Measurements from ENCODE around the gene MTMR2. TPM values are rescaled to one million over a fixed set of nuclear protein-coding genes. Genes with fewer than 3 reads are reported as not detected.

The MTMR2 gene
- total RNA-seq, 1 donor from 2014 or later, result 14.7 TPM

DNA sequence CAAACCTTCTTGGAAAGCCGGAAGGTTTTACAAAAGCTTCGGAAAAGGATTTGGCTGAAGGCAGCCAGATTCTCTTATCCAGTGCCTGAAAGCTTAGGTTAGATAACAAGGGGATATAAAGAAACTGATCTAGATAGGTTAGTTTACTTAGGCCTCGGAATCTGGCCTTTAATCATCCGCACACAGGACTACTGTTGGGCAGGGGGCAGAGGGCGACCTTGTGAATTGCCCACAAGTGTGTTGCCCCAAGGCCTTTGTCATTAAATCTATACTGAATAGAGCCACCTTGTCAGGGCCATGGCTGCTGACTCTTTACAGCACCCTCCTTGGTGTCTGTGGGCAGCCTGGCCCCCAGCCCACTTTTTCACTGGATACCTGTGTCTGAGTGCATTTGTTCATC lies 9.7 kb upstream of the MTMR2 start:
- Histone ChIP-seq H3K9me3 (peaks cover 0 to 12% of the 10 kb centered on the region in 2 donors), H3K27me3 (no peaks in the 10 kb centered on the region), H3K4me1 (no peaks in the 10 kb centered on the region), H3K27ac (no peak overlapping the region), H3K4me3 (no peak overlapping the region), H3K36me3 (no peaks in the 10 kb centered on the region)
- intact Hi-C loops (cut with DNase I), result no loop called here
- TF ChIP-seq, protein P1, sequence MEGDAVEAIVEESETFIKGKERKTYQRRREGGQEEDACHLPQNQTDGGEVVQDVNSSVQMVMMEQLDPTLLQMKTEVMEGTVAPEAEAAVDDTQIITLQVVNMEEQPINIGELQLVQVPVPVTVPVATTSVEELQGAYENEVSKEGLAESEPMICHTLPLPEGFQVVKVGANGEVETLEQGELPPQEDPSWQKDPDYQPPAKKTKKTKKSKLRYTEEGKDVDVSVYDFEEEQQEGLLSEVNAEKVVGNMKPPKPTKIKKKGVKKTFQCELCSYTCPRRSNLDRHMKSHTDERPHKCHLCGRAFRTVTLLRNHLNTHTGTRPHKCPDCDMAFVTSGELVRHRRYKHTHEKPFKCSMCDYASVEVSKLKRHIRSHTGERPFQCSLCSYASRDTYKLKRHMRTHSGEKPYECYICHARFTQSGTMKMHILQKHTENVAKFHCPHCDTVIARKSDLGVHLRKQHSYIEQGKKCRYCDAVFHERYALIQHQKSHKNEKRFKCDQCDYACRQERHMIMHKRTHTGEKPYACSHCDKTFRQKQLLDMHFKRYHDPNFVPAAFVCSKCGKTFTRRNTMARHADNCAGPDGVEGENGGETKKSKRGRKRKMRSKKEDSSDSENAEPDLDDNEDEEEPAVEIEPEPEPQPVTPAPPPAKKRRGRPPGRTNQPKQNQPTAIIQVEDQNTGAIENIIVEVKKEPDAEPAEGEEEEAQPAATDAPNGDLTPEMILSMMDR (IDR thresholded peaks at IDR 0.05), result no peak
- no peak for DNase-seq (ENCODE audit: low spot score in 2 of 2)

DNA sequence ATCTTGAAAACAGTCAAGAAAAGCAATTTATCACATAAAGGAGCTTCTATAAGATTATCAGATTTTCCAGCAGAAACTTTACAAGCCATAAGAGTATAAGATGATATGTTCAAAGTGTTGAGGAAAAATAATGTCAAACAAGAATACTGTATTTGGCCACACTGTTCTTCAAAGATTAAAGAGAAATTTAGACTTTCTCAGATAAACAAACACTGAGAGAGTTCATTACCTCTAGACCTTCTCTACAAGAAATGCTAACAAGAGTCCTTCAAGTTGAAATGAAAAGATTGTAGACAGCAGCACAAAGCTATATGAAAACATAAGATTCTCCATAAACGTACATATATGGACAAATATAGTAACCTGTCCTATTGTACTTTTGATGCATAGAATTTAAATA lies 8.0 kb upstream of the MTMR2 start:
- no peak overlapping the region for H3K27ac ChIP-seq
- intact Hi-C loops (cut with DNase I), result no loop called here
- H3K4me3 ChIP-seq, result no peak overlapping the region
- no peak for DNase-seq (ENCODE audit: low spot score in 2 of 2)
- no peaks in the 10 kb centered on the region for H3K36me3 ChIP-seq
- H3K4me1 ChIP-seq, result no peaks in the 10 kb centered on the region
- no peaks in the 10 kb centered on the region for H3K27me3 ChIP-seq
- TF ChIP-seq, protein P1 (IDR thresholded peaks at IDR 0.05), result no peak
- peaks cover 0 to 12% of the 10 kb centered on the region in 2 donors for H3K9me3 ChIP-seq

DNA sequence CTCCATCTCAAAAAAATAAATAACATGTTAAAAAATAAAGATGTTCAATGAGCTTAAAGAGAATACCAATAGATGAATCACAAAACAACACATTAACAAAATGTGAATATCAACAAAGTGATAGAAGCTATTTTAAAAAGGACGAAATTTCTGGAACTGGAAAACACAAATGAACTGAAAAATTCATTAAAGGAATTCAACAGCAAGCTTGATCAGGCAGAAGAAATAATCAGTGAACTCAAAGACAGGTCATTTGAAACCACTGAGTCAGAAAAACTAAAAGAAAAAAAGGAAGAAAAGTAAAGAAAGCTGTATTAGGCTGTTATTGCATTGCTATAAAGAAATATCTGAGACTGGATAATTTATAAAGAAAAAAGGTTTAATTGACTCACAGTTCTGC lies 7.0 kb upstream of the MTMR2 start:
- intact Hi-C loops (cut with DNase I), result no loop called here
- H3K4me3 ChIP-seq, result no peak overlapping the region
- no peak for DNase-seq (ENCODE audit: low spot score in 2 of 2)
- H3K36me3 ChIP-seq, result no peaks in the 10 kb centered on the region
- no peaks in the 10 kb centered on the region for H3K4me1 ChIP-seq
- TF ChIP-seq, protein P1 (IDR thresholded peaks at IDR 0.05), result no peak
- peaks cover 0 to 12% of the 10 kb centered on the region in 2 donors for H3K9me3 ChIP-seq
- H3K27ac ChIP-seq, result no peak overlapping the region
- no peaks in the 10 kb centered on the region for H3K27me3 ChIP-seq

DNA sequence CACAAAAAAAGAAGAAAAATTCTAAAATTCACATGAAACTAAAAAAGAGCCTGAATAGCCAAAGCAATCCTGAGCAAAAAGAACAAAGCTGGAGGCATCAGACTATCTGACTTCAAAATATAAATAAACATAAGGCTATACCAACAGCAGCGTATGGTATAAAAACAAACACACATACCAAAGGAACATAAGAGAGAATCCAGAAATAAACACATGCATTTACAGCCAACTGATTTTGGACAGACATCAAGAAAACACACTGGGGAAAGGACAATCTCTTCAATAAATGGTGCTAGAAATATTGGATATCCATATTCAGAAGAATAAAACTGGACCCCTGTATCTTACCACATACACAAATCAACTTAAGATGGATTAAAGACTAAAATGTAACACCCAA lies 2.8 kb upstream of the MTMR2 start:
- H3K9me3 ChIP-seq, result peaks cover 0 to 7% of the 10 kb centered on the region in 2 donors
- H3K4me1 ChIP-seq, result peaks cover 0 to 9% of the 10 kb centered on the region in 2 donors
- no peak for DNase-seq (ENCODE audit: low spot score in 2 of 2)
- H3K27ac ChIP-seq, result no peak overlapping the region
- H3K36me3 ChIP-seq, result no peaks in the 10 kb centered on the region
- TF ChIP-seq, protein P1 (IDR thresholded peaks at IDR 0.05), result no peak
- intact Hi-C loops (cut with DNase I), result loop anchor here (10.0 kb wide), 1 partner anchor 318 kb away; no protein-coding TSS in a partner anchor
- H3K4me3 ChIP-seq, result no peak overlapping the region
- H3K27me3 ChIP-seq, result no peaks in the 10 kb centered on the region

DNA sequence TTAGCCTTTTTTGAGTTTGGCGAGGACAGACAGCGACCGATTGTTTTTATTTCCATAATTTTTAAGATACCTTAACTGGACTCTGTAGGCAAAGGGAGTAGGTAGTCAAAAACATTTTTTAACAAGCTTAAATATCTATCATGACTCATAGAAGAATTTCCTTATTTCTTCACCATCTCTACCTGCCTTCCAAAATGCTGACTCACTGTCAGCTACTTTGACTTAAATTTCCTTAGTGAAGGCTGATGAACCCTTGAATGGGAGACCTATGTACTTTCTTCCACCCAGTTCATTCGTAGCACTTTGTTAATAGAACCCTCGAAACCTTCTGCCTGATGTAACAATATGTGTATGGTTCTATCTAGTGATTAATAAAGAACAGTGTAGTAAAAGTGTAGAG lies 1.1 kb upstream of the MTMR2 start:
- H3K27me3 ChIP-seq, result no peaks in the 10 kb centered on the region
- H3K27ac ChIP-seq, result peak overlapping the region; percentile 94 to 98
- peak overlapping the region; percentile 86 for H3K4me3 ChIP-seq
- DNase-seq (ENCODE audit: low spot score in 2 of 2), result no peak
- TF ChIP-seq, protein P1 (IDR thresholded peaks at IDR 0.05), result no peak
- no peaks in the 10 kb centered on the region for H3K36me3 ChIP-seq
- intact Hi-C loops (cut with DNase I), result loop anchor here (2.0 to 10.0 kb wide), 2 partner anchors 320 to 418 kb away; partner anchors contain the start of gene MAML2
- peaks cover 0 to 11% of the 10 kb centered on the region in 2 donors for H3K4me1 ChIP-seq
- no peaks in the 10 kb centered on the region for H3K9me3 ChIP-seq

DNA sequence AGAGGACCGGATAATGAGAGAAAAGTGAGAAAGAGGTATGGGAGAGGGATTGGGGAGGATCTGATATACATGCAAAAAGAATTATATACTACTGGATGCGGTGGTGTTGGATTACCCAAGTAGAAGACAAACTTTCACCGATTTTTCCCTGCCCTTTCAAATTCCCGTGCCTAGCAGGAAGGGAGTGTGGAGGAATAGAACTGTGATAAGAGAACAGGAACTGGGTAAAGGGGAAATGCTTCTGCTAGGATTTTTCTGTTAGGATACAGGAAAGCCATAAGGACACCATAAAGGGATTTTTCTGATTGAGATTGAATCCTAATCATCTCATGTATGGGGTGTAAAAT lies 480 bp upstream of the MTMR2 start:
- TF ChIP-seq, protein P1 (IDR thresholded peaks at IDR 0.05), result no peak
- no peaks in the 10 kb centered on the region for H3K27me3 ChIP-seq
- DNase-seq (ENCODE audit: low spot score in 2 of 2), result no peak

More for the DNA sequence above, 480 bp upstream of the MTMR2 start:
- Histone ChIP-seq H3K4me3 (peak overlapping the region; percentile 86), H3K4me1 (peaks cover 0 to 11% of the 10 kb centered on the region in 2 donors), H3K36me3 (no peaks in the 10 kb centered on the region), H3K27ac (peak overlapping the region; percentile 94 to 98), H3K9me3 (no peaks in the 10 kb centered on the region)
- intact Hi-C loops (cut with DNase I), result loop anchor here (2.0 to 10.0 kb wide), 4 partner anchors 72 to 418 kb away; partner anchors contain the start of gene MAML2
